GM12891 (cell line): ENCODE data around the gene USP37.

Source experiments
- POLR2A ChIP-seq: IDR thresholded peaks from 2 replicates; pipeline ENCODE4 v1.6.1; 2011; ENCODE audit warnings: low read depth, low read length, control low read depth
- POLR2AphosphoS5 ChIP-seq: IDR thresholded peaks from 2 replicates; pipeline ENCODE4 v1.6.1; 2011; ENCODE audit warnings: low read depth, low read length, control low read depth
- POU2F2 ChIP-seq: IDR thresholded peaks from 2 replicates; pipeline ENCODE4 v1.6.1; 2011; ENCODE audit warnings: low read depth, mild to moderate bottlenecking, control low read depth, low read length, moderate library complexity
- TAF1 ChIP-seq: IDR thresholded peaks from 2 replicates; pipeline ENCODE4 v1.6.1; 2011; ENCODE audit warnings: low read depth, low read length, control low read depth

DNA sequence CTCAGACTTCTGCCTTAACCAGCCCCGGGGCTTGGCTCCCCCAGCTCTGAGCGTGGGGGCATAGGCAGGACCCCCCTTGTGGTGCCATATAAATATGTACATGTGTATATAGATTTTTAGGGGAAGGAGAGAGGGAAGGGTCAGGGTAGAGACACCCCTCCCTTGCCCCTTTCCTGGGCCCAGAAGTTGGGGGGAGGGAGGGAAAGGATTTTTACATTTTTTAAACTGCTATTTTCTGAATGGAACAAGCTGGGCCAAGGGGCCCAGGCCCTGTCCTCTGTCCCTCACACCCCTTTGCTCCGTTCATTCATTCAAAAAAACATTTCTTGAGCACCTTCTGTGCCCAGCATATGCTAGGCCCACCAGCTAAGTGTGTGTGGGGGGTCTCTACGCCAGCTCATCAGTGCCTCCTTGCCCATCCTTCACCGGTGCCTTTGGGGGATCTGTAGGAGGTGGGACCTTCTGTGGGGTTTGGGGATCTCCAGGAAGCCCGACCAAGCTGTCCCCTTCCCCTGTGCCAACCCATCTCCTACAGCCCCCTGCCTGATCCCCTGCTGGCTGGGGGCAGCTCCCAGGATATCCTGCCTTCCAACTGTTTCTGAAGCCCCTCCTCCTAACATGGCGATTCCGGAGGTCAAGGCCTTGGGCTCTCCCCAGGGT lies 162.9 kb downstream of the USP37 start:
- TF ChIP-seq POLR2A (no peak), POLR2AphosphoS5 (no peak), POU2F2 (no peak), TAF1 (no peak)
